Measurements from ENCODE around the gene SORBS1.

Gene SORBS1

GRCh38 chr10:95561177-95561863 lies at the start of gene SORBS1:
TSS of gene SORBS1 (minus strand) at chr10:95561371. CDS start at chr10:95441135, 120,236 bp downstream.
- peak within 1 kb of the TSS; percentile 71 for H3K9ac ChIP-seq (ENCODE audit: low read depth, low read length)
- H3K4me1 ChIP-seq (ENCODE audit: insufficient read depth, low read length): peaks cover 17% of the 10 kb centered on the region

GRCh38 chr10:95610727-95611126 lies 49.6 kb upstream of the SORBS1 start:
- Histone ChIP-seq H3K36me3 (ENCODE audit: insufficient read depth, low read length) (peaks cover 30% of the 10 kb centered on the region), H3K4me1 (ENCODE audit: insufficient read depth, low read length) (no peaks in the 10 kb centered on the region), H3K9ac (ENCODE audit: low read depth, low read length) (no peak overlapping the region), H3K9me3 (ENCODE audit: control insufficient read depth, insufficient read depth, low read length) (no peaks in the 10 kb centered on the region)

More at GRCh38 chr10:95561177-95561863, at the start of gene SORBS1:
- H3K36me3 ChIP-seq (ENCODE audit: insufficient read depth, low read length): no peaks in the 10 kb centered on the region
- H3K9me3 ChIP-seq (ENCODE audit: control insufficient read depth, insufficient read depth, low read length): no peaks in the 10 kb centered on the region

GRCh38 chr10:95606922-95607321 lies 45.8 kb upstream of the SORBS1 start:
- H3K9me3 ChIP-seq (ENCODE audit: control insufficient read depth, insufficient read depth, low read length): no peaks in the 10 kb centered on the region
- H3K36me3 ChIP-seq (ENCODE audit: insufficient read depth, low read length): peaks cover 6% of the 10 kb centered on the region
- H3K9ac ChIP-seq (ENCODE audit: low read depth, low read length): no peak overlapping the region
- no peaks in the 10 kb centered on the region for H3K4me1 ChIP-seq (ENCODE audit: insufficient read depth, low read length)

DNA sequence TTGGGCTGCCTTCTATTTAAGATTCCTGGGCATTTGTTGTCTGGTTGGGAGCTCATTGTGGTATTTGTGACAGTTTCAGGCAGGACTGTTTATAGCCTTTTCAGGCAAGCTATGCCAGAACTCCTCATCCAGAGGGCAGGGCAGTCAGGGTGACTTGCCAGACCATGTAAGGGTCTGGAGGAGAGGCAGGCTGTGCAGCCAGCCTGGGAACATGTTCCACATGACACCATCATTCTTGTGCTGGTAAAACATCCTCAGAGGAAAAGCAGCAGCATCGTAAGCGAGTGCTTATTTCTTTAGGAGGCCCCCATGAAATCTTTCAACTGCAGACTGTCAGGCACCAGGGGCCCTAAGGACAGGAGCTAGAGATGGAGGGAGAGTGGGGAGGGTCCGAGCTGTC lies 44.0 kb upstream of the SORBS1 start:
- Histone ChIP-seq H3K36me3 (ENCODE audit: insufficient read depth, low read length) (peaks cover 3% of the 10 kb centered on the region), H3K9ac (ENCODE audit: low read depth, low read length) (no peak overlapping the region)

GRCh38 chr10:95604630-95605029 lies 43.5 kb upstream of the SORBS1 start:
- H3K36me3 ChIP-seq (ENCODE audit: insufficient read depth, low read length): no peaks in the 10 kb centered on the region; the same call in 1 of the 2 replicates
- no peak overlapping the region for H3K9ac ChIP-seq (ENCODE audit: low read depth, low read length)
- no peaks in the 10 kb centered on the region for H3K9me3 ChIP-seq (ENCODE audit: control insufficient read depth, insufficient read depth, low read length)
- H3K4me1 ChIP-seq (ENCODE audit: insufficient read depth, low read length): peaks cover 3% of the 10 kb centered on the region; the same call in 1 of the 2 replicates

More for the DNA sequence above, 44.0 kb upstream of the SORBS1 start:
- Histone ChIP-seq H3K9me3 (ENCODE audit: control insufficient read depth, insufficient read depth, low read length) (no peaks in the 10 kb centered on the region), H3K4me1 (ENCODE audit: insufficient read depth, low read length) (peaks cover 3% of the 10 kb centered on the region; the same call in 1 of the 2 replicates)

- H3K36me3 ChIP-seq (ENCODE audit: insufficient read depth, low read length): no peaks in the 10 kb centered on the region; the same call in 1 of the 2 replicates
- H3K4me1 ChIP-seq (ENCODE audit: insufficient read depth, low read length): peaks cover 3% of the 10 kb centered on the region; the same call in 1 of the 2 replicates
Measured at GRCh38 chr10:95602382-95602781, 41.2 kb upstream of the SORBS1 start.

DNA sequence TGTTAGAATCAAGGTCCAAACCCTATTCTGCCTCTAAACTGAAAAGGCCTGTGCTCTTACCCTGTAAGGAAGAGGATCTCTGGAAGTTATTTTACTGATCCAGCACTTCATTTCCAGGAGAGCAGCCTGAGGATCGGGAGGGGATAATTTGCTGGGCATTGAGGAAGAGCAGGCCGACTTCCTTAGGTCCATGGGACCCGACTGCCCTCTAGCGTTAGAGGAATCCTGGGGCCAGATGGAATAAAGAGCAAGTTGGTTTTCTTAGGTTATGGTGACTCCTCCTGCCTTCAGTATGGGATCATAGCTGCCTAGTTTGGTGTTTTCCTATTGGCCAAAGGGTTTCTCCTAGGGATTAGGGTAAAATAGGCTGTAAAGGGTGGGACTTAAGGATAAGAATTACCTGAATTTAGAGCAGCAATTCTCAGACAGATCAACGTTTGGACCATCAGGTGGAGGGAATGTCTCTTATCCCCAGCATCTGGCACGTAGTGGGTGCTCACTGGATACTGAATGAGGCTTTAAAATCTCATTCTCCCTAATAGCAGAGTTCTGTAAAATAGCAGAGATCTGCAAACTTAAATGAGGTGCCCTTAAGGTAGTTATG lies 40.0 kb upstream of the SORBS1 start:
- no peaks in the 10 kb centered on the region for H3K36me3 ChIP-seq (ENCODE audit: insufficient read depth, low read length)
- H3K9ac ChIP-seq (ENCODE audit: low read depth, low read length): no peak overlapping the region
- peaks cover 3% of the 10 kb centered on the region; the same call in 1 of the 2 replicates for H3K4me1 ChIP-seq (ENCODE audit: insufficient read depth, low read length)

More at GRCh38 chr10:95602382-95602781, 41.2 kb upstream of the SORBS1 start:
- Histone ChIP-seq H3K9me3 (ENCODE audit: control insufficient read depth, insufficient read depth, low read length) (no peaks in the 10 kb centered on the region), H3K9ac (ENCODE audit: low read depth, low read length) (no peak overlapping the region)

GRCh38 chr10:95600158-95600557 lies 39.0 kb upstream of the SORBS1 start:
- H3K36me3 ChIP-seq (ENCODE audit: insufficient read depth, low read length): no peaks in the 10 kb centered on the region
- H3K9ac ChIP-seq (ENCODE audit: low read depth, low read length): no peak overlapping the region
- H3K4me1 ChIP-seq (ENCODE audit: insufficient read depth, low read length): peaks cover 3% of the 10 kb centered on the region; the same call in 1 of the 2 replicates
- H3K9me3 ChIP-seq (ENCODE audit: control insufficient read depth, insufficient read depth, low read length): no peaks in the 10 kb centered on the region

More for the DNA sequence above, 40.0 kb upstream of the SORBS1 start:
- no peaks in the 10 kb centered on the region for H3K9me3 ChIP-seq (ENCODE audit: control insufficient read depth, insufficient read depth, low read length)

GRCh38 chr10:95597788-95598187 lies 36.6 kb upstream of the SORBS1 start:
- peaks cover 3% of the 10 kb centered on the region; the same call in 1 of the 2 replicates for H3K4me1 ChIP-seq (ENCODE audit: insufficient read depth, low read length)
- no peaks in the 10 kb centered on the region for H3K36me3 ChIP-seq (ENCODE audit: insufficient read depth, low read length)
- H3K9ac ChIP-seq (ENCODE audit: low read depth, low read length): no peak overlapping the region
- no peaks in the 10 kb centered on the region for H3K9me3 ChIP-seq (ENCODE audit: control insufficient read depth, insufficient read depth, low read length)

DNA sequence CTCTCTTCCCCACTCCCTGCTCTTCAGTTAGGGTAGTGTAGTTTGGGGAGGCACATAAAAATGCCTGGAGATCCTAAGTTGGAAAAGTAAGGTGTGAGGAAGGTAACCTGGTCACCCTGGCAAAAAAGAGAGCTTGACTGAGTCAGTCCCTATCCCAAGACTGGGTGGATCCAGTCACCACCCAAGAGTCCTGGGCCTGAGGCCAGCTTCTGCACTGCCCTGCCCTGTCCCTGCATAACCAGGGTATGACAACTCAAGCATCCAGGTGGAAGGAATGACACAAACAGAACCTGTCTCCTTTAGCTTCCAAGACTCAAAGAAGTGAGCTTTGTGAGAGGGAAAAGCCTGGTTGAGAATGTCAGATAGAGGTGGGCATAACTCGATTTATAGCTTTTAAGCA lies 26.9 kb upstream of the SORBS1 start:
- Histone ChIP-seq H3K9me3 (ENCODE audit: control insufficient read depth, insufficient read depth, low read length) (no peaks in the 10 kb centered on the region), H3K36me3 (ENCODE audit: insufficient read depth, low read length) (no peaks in the 10 kb centered on the region), H3K4me1 (ENCODE audit: insufficient read depth, low read length) (no peaks in the 10 kb centered on the region), H3K9ac (ENCODE audit: low read depth, low read length) (no peak overlapping the region)

DNA sequence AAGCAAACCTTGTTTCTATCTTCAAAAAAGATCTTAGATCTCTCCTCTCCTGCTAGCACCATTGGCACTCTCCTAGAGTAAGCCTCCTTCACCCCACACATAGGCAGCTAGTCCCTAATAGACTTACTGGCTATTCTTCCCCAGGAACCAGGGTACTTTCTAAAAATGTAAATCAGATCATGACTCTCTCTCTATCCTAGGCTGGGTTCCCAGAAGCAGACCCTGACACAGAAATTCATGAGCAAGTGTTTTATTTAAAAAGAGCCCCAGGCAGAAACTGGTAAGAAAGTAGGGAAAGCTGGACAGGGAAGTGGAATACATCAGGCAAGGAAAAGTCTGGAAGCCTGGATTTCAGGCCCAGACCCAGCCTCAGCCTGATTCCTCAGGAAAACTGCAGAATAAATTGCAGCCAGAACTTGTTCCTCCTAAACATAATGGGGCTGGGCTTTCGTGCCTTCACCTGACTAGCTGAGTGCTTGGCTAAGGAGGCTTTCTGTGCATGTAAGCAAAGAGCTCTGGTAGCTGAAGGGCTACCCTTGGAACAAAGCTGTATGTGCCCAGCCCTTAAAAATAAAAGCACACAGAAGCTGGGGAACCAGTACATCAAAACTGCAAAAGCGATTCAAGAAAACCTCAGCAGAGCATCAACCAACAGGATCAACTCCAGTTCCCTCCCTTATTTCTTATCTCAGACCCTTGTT lies 18.8 kb upstream of the SORBS1 start:
- Histone ChIP-seq H3K9me3 (ENCODE audit: control insufficient read depth, insufficient read depth, low read length) (no peaks in the 10 kb centered on the region), H3K36me3 (ENCODE audit: insufficient read depth, low read length) (no peaks in the 10 kb centered on the region), H3K9ac (ENCODE audit: low read depth, low read length) (no peak overlapping the region), H3K4me1 (ENCODE audit: insufficient read depth, low read length) (no peaks in the 10 kb centered on the region)

GRCh38 chr10:95579292-95579691 lies 18.1 kb upstream of the SORBS1 start:
- Histone ChIP-seq H3K4me1 (ENCODE audit: insufficient read depth, low read length) (no peaks in the 10 kb centered on the region), H3K9me3 (ENCODE audit: control insufficient read depth, insufficient read depth, low read length) (no peaks in the 10 kb centered on the region), H3K9ac (ENCODE audit: low read depth, low read length) (no peak overlapping the region), H3K36me3 (ENCODE audit: insufficient read depth, low read length) (no peaks in the 10 kb centered on the region)

- H3K36me3 ChIP-seq (ENCODE audit: insufficient read depth, low read length): no peaks in the 10 kb centered on the region
- no peaks in the 10 kb centered on the region for H3K9me3 ChIP-seq (ENCODE audit: control insufficient read depth, insufficient read depth, low read length)
- H3K4me1 ChIP-seq (ENCODE audit: insufficient read depth, low read length): no peaks in the 10 kb centered on the region
- H3K9ac ChIP-seq (ENCODE audit: low read depth, low read length): no peak overlapping the region
Measured at GRCh38 chr10:95578619-95579018, 17.4 kb upstream of the SORBS1 start.

DNA sequence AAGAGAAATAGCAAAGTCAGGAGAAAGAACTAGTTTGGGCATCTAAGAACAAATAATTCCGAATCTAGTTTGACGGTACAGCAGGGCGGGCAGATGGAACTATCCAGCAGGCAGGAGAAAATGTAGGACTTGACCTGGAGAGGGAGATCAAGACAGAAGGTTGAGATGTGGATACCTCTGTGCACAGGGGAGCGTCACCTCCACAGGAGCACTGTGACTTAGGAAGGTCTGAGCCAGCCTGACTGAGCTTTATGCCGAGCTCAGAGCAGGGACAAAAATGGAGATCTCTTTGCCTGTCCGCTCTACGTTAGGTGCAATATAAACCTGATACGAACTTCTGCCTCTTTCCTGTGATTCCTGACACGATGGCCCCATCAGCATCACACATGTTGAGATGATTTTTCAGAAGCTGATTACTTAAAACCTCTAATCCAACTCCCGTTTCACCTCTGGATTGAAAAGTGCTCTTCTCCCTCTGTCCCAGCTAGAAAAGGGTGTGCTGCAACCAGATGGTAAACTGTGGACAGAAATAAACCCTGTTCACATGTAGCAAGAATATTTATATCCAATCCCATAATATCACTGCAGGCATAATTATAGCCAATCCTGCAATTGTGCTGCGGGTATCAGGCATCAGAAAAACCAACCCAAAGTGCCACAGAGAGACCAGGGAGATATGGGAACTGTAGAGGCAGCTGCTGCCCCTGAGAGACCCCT lies 13.6 kb upstream of the SORBS1 start:
- no peaks in the 10 kb centered on the region for H3K9me3 ChIP-seq (ENCODE audit: control insufficient read depth, insufficient read depth, low read length)
- no peaks in the 10 kb centered on the region for H3K36me3 ChIP-seq (ENCODE audit: insufficient read depth, low read length)
- H3K4me1 ChIP-seq (ENCODE audit: insufficient read depth, low read length): no peaks in the 10 kb centered on the region
- H3K9ac ChIP-seq (ENCODE audit: low read depth, low read length): no peak overlapping the region

Measured in ES-I3 (cell line).